Neural cell (in vitro differentiated cells): ENCODE data around the gene PGAM2.

Experiments
- CTCF ChIP-seq: fragments of 450-650 bp; IDR thresholded peaks from 2 replicates; pipeline ENCODE4 v1.5.1; 2014; ENCODE audit warnings: antibody characterized with exemption, mild to moderate bottlenecking, moderate library complexity; ENCODE audit not compliant: poor library complexity, severe bottlenecking
- EP300 ChIP-seq: fragments of 450-650 bp; conservative IDR thresholded peaks from 2 replicates; pipeline ENCODE4 v1.6.1; 2014; ENCODE audit warnings: antibody characterized with exemption, mild to moderate bottlenecking, moderate library complexity; ENCODE audit not compliant: poor library complexity, severe bottlenecking
- EZH2 ChIP-seq: fragments of 200-600, 300-800 bp; shearing (Covaris generic), sonication (generic); IDR thresholded peaks from 2 replicates; pipeline ENCODE4 v1.6.1; 2014; ENCODE audit warnings: antibody characterized with exemption, low read length, borderline replicate concordance, mild to moderate bottlenecking; ENCODE audit not compliant: insufficient read depth, poor library complexity, severe bottlenecking
- MXI1 ChIP-seq: fragments of 450-650 bp; conservative IDR thresholded peaks from 2 replicates; pipeline ENCODE4 v1.6.1; 2014; ENCODE audit warnings: antibody characterized with exemption, mild to moderate bottlenecking; ENCODE audit not compliant: poor library complexity, severe bottlenecking
- POLR2AphosphoS5 ChIP-seq: IDR thresholded peaks from 2 replicates; pipeline ENCODE4 v1.6.1; 2012
- REST ChIP-seq: IDR thresholded peaks from 2 replicates; pipeline ENCODE4 v1.6.1; 2012; ENCODE audit warnings: borderline replicate concordance
- SMC3 ChIP-seq: fragments of 450-650 bp; conservative IDR thresholded peaks from 2 replicates; pipeline ENCODE4 v1.6.1; 2014; ENCODE audit warnings: antibody characterized with exemption, mild to moderate bottlenecking, moderate library complexity; ENCODE audit not compliant: poor library complexity
- TAF1 ChIP-seq: IDR thresholded peaks from 2 replicates; pipeline ENCODE4 v1.6.1; 2012; ENCODE audit warnings: low read depth

GRCh38 chr7:44100458-44101302, 35.3 kb upstream of the PGAM2 start:
- no peak for TF ChIP-seq EZH2
- no peak for TF ChIP-seq POLR2AphosphoS5
- no peak for TF ChIP-seq CTCF
- no peak for TF ChIP-seq SMC3
- no peak for TF ChIP-seq TAF1
- no peak for TF ChIP-seq MXI1
- no peak for TF ChIP-seq EP300
- TF ChIP-seq REST = no peak
